Daoy (cell line): ENCODE measurements around the gene GNMT. TPM values are rescaled to one million over a fixed set of nuclear protein-coding genes. Genes with fewer than 3 reads are reported as not detected.

ENCODE experiments used
- DNase-seq: peaks from one replicate; pipeline ENCODE4 v3.0.0-alpha.2; 2015; ENCODE audit warnings: low read depth
- total RNA-seq: library from RNA; depleted of rRNA; stranded (reverse); fragments of >200 nt; shearing (Covaris generic); gene quantifications from 2 replicates; pipeline ENCODE4 v1.2.3, GENCODE V29; 2014; rRNA removed

Gene GNMT
- total RNA-seq, 1 experiment from 2014 or later: not detected

GRCh38 chr6:43013097-43013842, 52.7 kb downstream of the GNMT start:
- DNase-seq: no peak

Other genes starting within 250 kb of the GNMT start
- not detected in 2 replicates for gene PRPH2, start 238.2 kb upstream of the GNMT start, total RNA-seq
- gene TBCC, start 214.7 kb upstream of the GNMT start, total RNA-seq: 68.0 and 78.1 TPM in 2 replicates
- 2.4 and 3.0 TPM in 2 replicates for gene BICRAL, start 178.7 kb upstream of the GNMT start, total RNA-seq
- gene RPL7L1, start 81.1 kb upstream of the GNMT start, total RNA-seq: 285 and 307 TPM in 2 replicates
- gene PTCRA, start 44.7 kb upstream of the GNMT start, total RNA-seq: not detected in 2 replicates
- 33.4 and 45.0 TPM in 2 replicates for gene CNPY3, start 31.3 kb upstream of the GNMT start, total RNA-seq
- gene PEX6, start 18.4 kb downstream of the GNMT start, total RNA-seq: 74.1 and 88.3 TPM in 2 replicates
- gene PPP2R5D, start 23.8 kb downstream of the GNMT start, total RNA-seq: 63.0 and 73.4 TPM in 2 replicates
- gene MEA1, start 53.2 kb downstream of the GNMT start, total RNA-seq: 149 and 167 TPM in 2 replicates
- gene KLHDC3, start 53.5 kb downstream of the GNMT start, total RNA-seq: 80.9 and 93.8 TPM in 2 replicates
- gene RRP36, start 60.9 kb downstream of the GNMT start, total RNA-seq: 188 and 208 TPM in 2 replicates
- gene CUL7, start 93.1 kb downstream of the GNMT start, total RNA-seq: 24.2 and 28.4 TPM in 2 replicates
- 51.3 and 57.0 TPM in 2 replicates for gene MRPL2, start 98.7 kb downstream of the GNMT start, total RNA-seq
- gene KLC4, start 98.9 kb downstream of the GNMT start, total RNA-seq: 14.8 and 18.9 TPM in 2 replicates
- 59.8 and 61.8 TPM in 2 replicates for gene PTK7, start 115.6 kb downstream of the GNMT start, total RNA-seq
- 25.7 and 27.4 TPM in 2 replicates for gene SRF, start 210.5 kb downstream of the GNMT start, total RNA-seq
- 23.7 and 26.9 TPM in 2 replicates for gene CUL9, start 221.4 kb downstream of the GNMT start, total RNA-seq